Stimulated activated CD8-positive, alpha-beta memory T cell treated with anti-CD3 and anti-CD28 coated beads, Interleukin-7, amount 100 ng/mL, for 48 hours (primary cell): ENCODE results near the gene LMO7.
"Not testable (repeated sequence)": the region's sequence is repeated elsewhere in the genome, so short reads cannot be mapped to it uniquely, and the experiment has no call there.

ENCODE experiments used
- DNase-seq, 2 donors: peaks; one replicate each; pipeline ENCODE4 v3.0.0-alpha.2; 2020; ENCODE audit warnings: low read depth in 1 of 2; ENCODE audit errors: extremely low read depth in 1 of 2

Gene LMO7

GRCh38 chr13:75695908-75696307, 59.8 kb downstream of the LMO7 start:
- DNase-seq, result peak; percentile 31 to 40

- DNase-seq, result no peak
Measured at GRCh38 chr13:75699062-75699461, 62.9 kb downstream of the LMO7 start.

DNA sequence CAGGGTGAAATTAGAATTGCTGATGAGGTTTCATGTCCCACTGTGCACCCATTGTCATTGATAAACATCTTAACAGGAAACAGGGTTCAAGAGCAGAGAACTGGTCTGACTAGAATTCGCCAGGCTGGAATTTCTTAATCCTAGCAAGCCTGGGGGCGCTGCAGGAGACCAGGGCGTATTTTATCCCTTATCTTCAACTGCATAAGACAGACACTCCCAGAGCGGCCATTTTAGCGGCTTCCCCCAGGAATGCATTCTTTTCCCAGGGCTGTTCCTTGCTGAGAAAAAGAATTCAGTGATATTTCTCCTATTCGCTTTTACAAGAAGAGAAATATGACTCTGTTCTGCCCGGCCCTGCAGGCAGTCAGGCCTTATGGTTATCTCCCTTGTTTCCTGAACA, 63.6 kb downstream of the LMO7 start:
- not testable (repeated sequence) for DNase-seq

GRCh38 chr13:75700552-75700951, 64.4 kb downstream of the LMO7 start:
- DNase-seq, result no peak

DNA sequence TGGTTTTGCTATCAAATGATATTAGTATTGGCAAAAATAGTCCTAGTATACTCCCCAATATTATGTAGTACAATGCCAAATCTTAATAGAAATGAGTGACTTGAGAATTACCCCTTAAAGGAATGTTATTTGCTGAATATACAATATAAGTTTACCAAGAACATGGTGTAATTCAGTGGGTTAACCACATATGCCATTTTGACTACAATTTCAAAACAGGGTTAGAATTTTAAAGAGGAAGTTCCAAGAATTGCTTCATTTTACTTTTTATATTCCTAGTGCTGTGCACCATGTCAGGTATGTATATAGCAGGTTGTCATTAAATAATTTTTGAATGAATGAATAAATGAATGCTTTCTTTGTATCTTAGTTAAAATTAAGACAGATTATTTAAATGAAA, 66.3 kb downstream of the LMO7 start:
- no peak for DNase-seq

GRCh38 chr13:75703769-75704168, 67.6 kb downstream of the LMO7 start:
- DNase-seq, result no peak

DNA sequence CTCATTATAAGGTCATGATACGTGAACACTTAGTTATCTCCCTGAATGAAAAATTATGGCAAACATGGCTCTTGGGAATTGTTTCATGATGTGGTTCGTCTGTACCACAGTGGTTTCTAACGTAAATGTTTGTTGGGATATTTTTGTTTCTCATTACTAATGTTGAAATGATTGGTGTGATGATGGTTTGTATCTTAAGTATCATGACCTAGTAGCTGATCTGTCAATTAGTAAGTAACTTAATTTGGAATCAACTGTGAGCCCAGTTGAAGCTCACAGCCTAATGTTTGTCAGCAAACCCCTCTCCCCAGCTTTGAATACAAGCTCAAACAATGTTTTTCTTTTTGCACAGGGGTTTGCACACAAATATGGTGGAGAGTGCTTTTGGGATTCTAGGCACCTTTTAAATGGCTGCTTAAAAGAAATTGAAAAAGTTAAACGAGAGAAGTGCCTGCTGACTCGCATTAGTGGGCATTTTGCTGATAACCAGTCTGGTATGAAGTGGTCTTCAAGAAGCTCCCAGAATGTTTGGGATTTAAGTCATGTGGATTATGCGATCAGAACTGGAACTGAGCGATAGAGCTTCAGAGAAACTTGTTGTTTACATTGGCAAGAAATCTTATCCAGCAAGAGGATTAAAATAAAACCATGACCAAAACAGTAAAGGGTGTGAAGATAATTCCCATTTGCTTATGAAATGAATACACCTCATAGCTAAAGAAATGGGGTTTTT, 68.2 kb downstream of the LMO7 start:
- DNase-seq, result no peak

DNA sequence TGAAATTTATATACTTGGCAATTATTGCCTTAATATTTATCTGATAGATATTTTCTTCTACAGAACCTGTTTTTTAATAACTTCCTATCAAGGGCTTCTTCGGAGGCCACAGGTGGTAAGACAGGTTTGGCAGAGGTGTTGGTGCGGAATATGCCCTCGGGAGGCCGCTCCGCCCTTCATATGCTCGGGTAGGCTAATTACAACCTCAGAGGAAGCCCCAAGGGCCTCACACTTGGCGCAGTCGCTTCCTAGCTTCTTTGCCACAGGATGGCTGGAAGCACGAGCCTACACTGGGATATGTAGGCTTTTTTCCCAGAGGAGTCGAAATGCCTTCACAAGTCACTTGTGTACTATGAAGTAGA, 68.8 kb downstream of the LMO7 start:
- no peak for DNase-seq

DNA sequence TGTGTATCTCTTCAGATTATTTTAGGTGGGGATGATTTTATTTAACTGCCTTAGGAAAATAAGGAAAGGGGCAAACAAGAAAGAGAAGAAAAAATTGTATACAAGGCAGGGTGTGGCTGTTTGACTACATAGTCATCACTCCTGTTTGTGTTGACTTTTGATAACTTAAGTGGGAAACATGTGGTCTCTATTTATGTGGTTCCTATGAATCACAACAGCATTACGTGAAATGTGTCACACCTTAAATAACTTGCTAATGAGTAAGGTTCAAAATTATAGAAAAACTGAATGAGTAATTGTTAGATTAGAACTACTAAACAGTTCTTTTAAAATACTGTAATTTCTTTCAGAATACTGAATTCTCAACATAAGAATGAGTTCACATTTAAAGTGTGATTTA, 69.3 kb downstream of the LMO7 start:
- DNase-seq, result no peak

DNA sequence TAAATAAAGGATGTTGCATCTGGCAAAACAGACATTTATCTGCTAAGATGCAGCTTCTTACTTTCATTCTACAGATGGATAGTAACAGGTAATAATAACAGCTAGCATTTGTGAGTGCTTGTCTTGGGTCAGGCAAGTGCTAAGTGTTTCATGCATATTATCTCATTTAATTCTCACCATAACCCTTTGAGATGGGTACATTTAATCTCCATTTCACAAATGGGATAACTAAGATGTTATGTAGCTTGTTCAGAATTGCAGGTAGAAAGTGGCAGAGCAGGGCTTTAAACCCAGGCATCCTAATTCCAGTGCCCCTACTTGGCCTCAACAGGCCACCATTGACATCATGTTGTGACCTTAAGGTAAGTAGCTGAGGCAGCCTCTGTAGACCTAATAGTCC, 69.8 kb downstream of the LMO7 start:
- no peak for DNase-seq

DNA sequence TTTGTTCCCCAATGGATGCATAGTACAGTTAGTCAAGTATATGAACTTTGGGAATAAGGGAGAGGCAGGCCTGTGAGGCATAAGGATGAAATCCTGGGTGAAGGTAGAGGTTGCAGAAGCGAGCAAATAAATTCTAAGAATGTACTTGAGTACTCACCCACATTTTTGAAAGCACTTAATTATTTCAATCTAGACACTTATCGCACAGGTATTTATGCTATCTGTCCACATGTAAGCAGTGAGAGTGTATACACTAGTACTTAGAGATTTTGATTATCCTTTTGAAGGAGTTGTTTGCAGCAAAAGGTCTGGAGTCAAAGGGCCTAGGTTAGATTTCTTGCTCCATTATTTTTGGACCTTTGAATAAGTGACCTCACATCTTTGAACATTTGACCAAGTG, 77.7 kb downstream of the LMO7 start:
- no peak for DNase-seq

DNA sequence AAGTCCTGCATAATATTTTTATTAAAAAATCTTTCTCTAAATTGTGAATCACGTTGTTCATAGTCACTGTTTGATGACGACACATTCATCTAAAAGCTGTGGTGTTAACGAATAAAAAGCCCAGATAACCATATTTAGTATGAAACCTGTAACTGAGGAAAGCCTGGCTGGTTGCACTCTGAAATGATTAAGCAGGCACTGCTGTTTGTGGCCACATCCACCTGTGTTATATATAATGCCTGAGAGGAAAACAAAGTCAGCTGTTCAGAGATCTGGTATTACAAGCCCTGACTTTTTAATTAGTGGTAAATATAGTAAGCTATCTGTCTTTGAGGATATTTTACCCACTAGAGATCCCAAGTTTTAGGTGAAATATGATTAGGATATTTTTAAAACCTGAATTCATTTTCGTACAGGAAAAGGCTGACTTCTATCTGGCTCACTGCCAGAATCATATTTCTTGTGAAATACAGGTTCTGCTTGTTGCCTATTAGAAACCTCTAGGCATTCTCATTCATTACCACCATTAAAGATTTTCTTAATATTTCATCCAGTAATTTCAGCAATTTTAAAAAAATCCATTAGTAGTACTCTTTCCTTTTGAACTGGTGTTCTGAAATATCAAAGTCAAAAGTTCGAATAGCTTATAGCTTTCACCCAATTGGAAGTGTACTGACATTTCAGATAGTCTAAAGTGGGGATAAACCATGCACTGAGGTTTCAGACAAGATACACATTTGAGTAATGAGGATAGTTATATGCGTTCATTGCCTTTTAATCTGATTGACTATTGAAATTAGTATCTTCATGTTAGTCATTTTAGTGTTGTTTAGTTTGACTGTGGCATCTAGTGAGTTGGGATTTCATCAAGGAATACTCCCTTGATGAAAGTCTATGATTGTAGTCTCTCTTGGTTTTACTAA, 79.7 kb downstream of the LMO7 start:
- DNase-seq, result no peak

DNA sequence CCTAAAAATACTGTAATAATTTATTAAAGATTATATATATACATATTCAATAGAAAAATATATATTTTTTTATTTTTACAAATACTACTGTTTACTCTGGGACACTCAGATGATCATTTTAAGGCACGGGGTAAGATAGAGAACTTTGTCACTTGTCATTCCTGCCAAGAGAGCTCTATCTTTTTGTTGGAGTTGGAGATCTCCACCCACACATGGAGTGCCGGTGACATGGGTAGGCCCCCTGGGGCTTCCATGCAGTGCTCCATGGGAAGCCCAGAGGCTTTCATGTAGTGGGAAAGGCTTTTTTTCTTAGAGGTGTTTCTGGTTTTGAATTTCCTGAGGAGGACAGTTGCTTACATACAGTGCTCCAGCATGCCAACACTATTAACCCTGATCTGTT, 81.4 kb downstream of the LMO7 start:
- DNase-seq, result no peak

DNA sequence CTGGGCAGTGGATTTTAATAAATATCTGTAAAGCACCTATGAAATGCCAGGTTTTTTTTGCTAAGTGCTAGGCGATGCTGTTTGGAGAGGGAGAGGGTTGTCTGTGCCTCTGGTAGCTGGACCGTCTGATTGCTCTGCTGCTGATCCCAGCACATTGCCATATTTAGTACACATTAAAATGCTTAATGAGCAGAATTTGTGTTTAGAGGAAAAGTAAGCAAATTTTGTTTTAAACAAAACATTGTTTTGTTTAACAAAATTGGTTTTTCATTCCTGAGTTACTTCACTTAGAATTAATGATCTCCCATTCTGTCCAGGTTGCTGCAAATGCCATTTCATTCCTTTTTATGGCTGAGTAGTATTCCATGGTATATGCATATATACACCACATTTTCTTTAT, 85.2 kb downstream of the LMO7 start:
- DNase-seq, result no peak

DNA sequence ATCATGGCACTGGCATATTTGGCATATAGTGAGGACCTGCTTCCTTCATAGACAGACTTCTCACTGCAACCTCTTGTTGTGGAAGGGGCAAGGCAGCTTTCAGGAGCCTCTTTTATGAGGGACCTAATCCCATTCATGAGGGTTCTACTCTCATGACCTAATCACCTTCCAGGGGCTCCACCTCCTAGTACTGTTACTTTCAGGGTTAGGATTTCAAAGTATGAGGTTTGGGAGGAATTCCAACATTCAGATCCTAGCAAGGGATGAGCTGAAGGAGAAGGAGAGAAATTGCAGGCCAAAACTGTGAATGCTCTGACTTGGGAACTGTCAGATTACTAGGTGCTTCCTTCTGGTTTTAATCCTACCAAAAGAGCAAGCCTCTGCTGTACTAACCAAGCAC, 87.8 kb downstream of the LMO7 start:
- no peak for DNase-seq

GRCh38 chr13:75724752-75725517, 88.8 kb downstream of the LMO7 start:
- DNase-seq, result no peak

DNA sequence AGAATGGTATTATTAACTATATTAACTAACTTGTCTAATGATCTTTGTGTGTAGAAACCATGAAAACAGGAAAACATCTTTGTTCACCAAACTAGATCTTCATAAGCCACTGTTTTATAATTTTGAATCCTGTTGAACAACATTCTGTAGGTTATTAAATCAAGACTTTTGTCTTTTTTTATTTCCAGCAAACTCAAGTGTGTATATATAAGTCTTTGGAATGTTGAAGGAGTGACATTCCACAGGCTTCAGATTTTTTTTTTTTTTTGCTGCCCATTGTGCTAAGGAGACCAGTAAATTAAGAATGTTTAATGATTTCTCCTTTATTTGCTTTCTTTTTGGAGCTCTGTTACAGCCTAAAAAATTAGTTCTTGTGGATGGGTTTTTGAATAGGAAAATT, 89.6 kb downstream of the LMO7 start:
- DNase-seq, result no peak

- DNase-seq, result no peak
Measured at GRCh38 chr13:75726306-75726705, 90.2 kb downstream of the LMO7 start.

DNA sequence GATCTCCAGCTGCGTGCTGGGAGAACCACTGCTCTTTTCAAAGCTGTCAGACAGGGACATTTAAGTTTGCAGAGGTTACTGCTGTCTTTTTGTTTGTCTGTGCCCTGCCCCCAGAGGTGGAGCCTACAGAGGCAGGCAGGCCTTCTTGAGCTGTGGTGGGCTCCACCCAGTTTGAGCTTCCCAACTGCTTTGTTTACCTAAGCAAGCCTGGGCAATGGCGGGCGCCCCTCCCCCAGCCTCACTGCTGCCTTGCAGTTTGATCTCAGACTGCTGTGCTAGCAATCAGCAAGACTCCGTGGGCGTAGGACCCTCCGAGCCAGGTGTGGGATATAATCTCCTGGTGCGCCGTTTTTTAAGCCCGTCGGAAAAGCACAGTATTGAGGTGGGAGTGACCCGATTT, 97.0 kb downstream of the LMO7 start:
- DNase-seq, result not testable (repeated sequence)

DNA sequence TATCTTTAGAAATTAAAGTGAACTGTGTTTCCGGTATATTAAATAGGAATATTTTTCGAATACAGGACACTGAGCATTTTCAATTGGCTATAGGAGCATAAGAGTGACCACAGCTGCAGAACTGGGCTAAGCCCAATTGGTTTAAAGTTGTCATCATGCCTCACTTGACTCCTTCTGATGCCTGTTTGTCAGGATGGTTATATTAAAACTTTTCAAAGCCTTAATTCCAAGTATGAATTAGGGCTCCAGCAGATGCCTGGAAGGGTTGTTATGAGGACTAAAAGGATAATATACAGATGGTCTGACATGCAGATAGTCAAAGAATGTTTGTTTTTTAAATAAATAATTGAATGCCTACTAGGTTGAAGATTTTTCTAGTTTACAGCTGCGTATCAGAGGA, 100.0 kb downstream of the LMO7 start:
- no peak for DNase-seq

DNA sequence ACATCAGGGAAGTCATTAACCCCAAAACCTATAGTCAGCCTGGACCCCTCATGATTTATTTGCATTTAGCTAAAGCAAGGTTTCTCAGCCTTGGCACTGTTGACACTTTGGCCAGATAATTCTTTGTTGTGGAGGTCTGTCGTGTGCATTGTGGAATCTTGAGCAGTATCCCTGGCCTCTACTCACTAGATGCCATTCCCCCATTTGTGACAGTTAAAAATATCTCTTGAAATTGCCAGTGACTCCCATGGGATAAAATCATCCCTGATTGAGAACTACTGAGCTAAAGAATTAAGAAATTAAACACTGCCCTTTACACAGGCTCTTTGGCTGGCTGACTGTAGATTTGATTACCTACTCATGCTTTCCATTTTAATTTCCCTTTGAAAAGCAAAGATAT, 102.7 kb downstream of the LMO7 start:
- no peak for DNase-seq
